Prostate gland (tissue), 2 donors: Measurements from ENCODE around the gene LCOR.

ENCODE experiments used
- POLR2A ChIP-seq: fragments of 450-650 bp; IDR thresholded peaks from one replicate; pipeline ENCODE4 v1.6.1; 2016; ENCODE audit warnings: antibody characterized with exemption, mild to moderate bottlenecking
- POLR2AphosphoS5 ChIP-seq: sonication (generic); formaldehyde crosslinking; IDR thresholded peaks from one replicate; pipeline ENCODE4 v1.6.1; 2017; ENCODE audit warnings: antibody characterized with exemption
- TF ChIP-seq, protein P1 (sequence below), 4 experiments: fragments of 200-600 bp in 2 of 4; fragments of 450-650 bp in 2 of 4; sonication (generic) in 2 of 4; IDR thresholded peaks; 1 replicate in 3 of 4; 2 replicates in 1 of 4; pipeline ENCODE4 v1.5.1; 2016 to 2019; ENCODE audit warnings: antibody characterized with exemption in 4 of 4, mild to moderate bottlenecking in 2 of 4, moderate library complexity in 2 of 4

GRCh38 chr10:96955794-96956193, 123.7 kb downstream of the LCOR start:
- TF ChIP-seq POLR2AphosphoS5 (no peak), POLR2A (no peak)
- TF ChIP-seq, protein P1, sequence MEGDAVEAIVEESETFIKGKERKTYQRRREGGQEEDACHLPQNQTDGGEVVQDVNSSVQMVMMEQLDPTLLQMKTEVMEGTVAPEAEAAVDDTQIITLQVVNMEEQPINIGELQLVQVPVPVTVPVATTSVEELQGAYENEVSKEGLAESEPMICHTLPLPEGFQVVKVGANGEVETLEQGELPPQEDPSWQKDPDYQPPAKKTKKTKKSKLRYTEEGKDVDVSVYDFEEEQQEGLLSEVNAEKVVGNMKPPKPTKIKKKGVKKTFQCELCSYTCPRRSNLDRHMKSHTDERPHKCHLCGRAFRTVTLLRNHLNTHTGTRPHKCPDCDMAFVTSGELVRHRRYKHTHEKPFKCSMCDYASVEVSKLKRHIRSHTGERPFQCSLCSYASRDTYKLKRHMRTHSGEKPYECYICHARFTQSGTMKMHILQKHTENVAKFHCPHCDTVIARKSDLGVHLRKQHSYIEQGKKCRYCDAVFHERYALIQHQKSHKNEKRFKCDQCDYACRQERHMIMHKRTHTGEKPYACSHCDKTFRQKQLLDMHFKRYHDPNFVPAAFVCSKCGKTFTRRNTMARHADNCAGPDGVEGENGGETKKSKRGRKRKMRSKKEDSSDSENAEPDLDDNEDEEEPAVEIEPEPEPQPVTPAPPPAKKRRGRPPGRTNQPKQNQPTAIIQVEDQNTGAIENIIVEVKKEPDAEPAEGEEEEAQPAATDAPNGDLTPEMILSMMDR (IDR thresholded peaks at IDR 0.05) = no peak
